HG02798 (cell line): ENCODE data around the gene KLF6.

Experiments used
- ATAC-seq: cut with Tn5 transposase; IDR thresholded peaks from one replicate; pipeline ENCODE4 v1.9.1; 2021; ENCODE audit warnings: mild to moderate bottlenecking; ENCODE audit not compliant: unreplicated experiment, poor library complexity

KLF6 gene

GRCh38 chr10:3812141-3812540 is 27.1 kb upstream of the KLF6 start:
- ATAC-seq, result no peak

GRCh38 chr10:3811291-3811870 is 26.4 kb upstream of the KLF6 start:
- ATAC-seq, result peak; percentile 86

- no peak for ATAC-seq
These were observed 23.7 kb upstream of the KLF6 start for GRCh38 chr10:3808689-3809199.

GRCh38 chr10:3807928-3808496 is 23.0 kb upstream of the KLF6 start:
- no peak for ATAC-seq

GRCh38 chr10:3807211-3807927 is 22.4 kb upstream of the KLF6 start:
- ATAC-seq, result no peak

- ATAC-seq, result no peak
These were observed 21.6 kb upstream of the KLF6 start for GRCh38 chr10:3806603-3807002.

- ATAC-seq, result peak; percentile 59
These were observed 20.9 kb upstream of the KLF6 start for GRCh38 chr10:3805791-3806461.

GRCh38 chr10:3805201-3805790 is 20.3 kb upstream of the KLF6 start:
- no peak for ATAC-seq

GRCh38 chr10:3803927-3804741 is 19.1 kb upstream of the KLF6 start:
- no peak for ATAC-seq

- no peak for ATAC-seq
These were observed 18.4 kb upstream of the KLF6 start for GRCh38 chr10:3803295-3803926.

- ATAC-seq, result no peak
These were observed 17.7 kb upstream of the KLF6 start for GRCh38 chr10:3802526-3803265.

GRCh38 chr10:3801558-3802192 is 16.7 kb upstream of the KLF6 start:
- no peak for ATAC-seq

GRCh38 chr10:3800586-3800985 is 15.6 kb upstream of the KLF6 start:
- ATAC-seq, result no peak

GRCh38 chr10:3797750-3798149 is 12.7 kb upstream of the KLF6 start:
- no peak for ATAC-seq

- ATAC-seq, result no peak
These were observed 8.5 kb upstream of the KLF6 start for GRCh38 chr10:3793553-3793952.

- ATAC-seq, result no peak
These were observed 7.8 kb upstream of the KLF6 start for GRCh38 chr10:3792710-3793219.

- no peak for ATAC-seq
These were observed 7.1 kb upstream of the KLF6 start for GRCh38 chr10:3791974-3792633.

- no peak for ATAC-seq
These were observed 5.8 kb upstream of the KLF6 start for GRCh38 chr10:3790858-3791257.
